BE2C (cell line): Measurements from ENCODE around the gene CD300LF.

Source experiments
- DNase-seq: peaks from one replicate; pipeline ENCODE4 v3.0.0-alpha.2; 2020
- H3K27me3 ChIP-seq: fragments of 250-450 bp; sonication (Bioruptor Pico); 2 replicates; pipeline ENCODE4 v1.5.1; 2020; ENCODE audit warnings: mild to moderate bottlenecking
- H3K36me3 ChIP-seq: fragments of 250-450 bp; sonication (Bioruptor Pico); 2 replicates; pipeline ENCODE4 v1.5.1; 2020; ENCODE audit warnings: mild to moderate bottlenecking
- H3K4me1 ChIP-seq: fragments of 250-450 bp; sonication (Bioruptor Pico); 2 replicates; pipeline ENCODE4 v1.5.1; 2020
- H3K4me3 ChIP-seq: 2 replicates; pipeline ENCODE4 v1.5.1; 2011; ENCODE audit warnings: low read depth, low read length
- H3K9me3 ChIP-seq: fragments of 250-450 bp; sonication (Bioruptor Pico); 2 replicates; pipeline ENCODE4 v1.5.1; 2020
- TF ChIP-seq, protein P1 (sequence below): IDR thresholded peaks from 2 replicates; pipeline ENCODE4 v1.5.1; 2012; ENCODE audit warnings: mild to moderate bottlenecking, low read depth, low read length

Gene CD300LF

DNA sequence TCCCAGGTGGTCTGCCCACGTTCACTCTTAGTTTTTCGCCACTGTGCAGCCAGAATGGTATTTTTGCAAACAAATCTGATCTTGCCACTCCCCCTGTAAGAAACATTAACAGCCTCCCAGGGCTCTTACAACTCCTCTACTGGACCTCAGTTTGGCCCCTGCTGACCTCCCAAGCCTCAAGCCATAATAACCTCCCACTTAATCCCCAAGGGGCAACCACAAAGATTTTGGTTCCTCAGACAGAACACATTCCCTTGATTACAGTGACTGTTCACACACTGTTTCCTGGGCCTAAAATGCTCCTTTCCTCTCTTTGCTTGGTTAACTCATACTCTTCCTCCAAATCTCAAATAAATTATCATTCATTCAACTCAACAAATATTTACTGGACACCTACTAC lies 67.7 kb downstream of the CD300LF start:
- H3K9me3 ChIP-seq: no peaks in the 10 kb centered on the region
- no peak for DNase-seq
- no peaks in the 10 kb centered on the region for H3K36me3 ChIP-seq
- no peaks in the 10 kb centered on the region for H3K27me3 ChIP-seq
- TF ChIP-seq, protein P1, sequence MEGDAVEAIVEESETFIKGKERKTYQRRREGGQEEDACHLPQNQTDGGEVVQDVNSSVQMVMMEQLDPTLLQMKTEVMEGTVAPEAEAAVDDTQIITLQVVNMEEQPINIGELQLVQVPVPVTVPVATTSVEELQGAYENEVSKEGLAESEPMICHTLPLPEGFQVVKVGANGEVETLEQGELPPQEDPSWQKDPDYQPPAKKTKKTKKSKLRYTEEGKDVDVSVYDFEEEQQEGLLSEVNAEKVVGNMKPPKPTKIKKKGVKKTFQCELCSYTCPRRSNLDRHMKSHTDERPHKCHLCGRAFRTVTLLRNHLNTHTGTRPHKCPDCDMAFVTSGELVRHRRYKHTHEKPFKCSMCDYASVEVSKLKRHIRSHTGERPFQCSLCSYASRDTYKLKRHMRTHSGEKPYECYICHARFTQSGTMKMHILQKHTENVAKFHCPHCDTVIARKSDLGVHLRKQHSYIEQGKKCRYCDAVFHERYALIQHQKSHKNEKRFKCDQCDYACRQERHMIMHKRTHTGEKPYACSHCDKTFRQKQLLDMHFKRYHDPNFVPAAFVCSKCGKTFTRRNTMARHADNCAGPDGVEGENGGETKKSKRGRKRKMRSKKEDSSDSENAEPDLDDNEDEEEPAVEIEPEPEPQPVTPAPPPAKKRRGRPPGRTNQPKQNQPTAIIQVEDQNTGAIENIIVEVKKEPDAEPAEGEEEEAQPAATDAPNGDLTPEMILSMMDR: no peak
- H3K4me1 ChIP-seq: peaks cover 7% of the 10 kb centered on the region
- H3K4me3 ChIP-seq: no peak overlapping the region

DNA sequence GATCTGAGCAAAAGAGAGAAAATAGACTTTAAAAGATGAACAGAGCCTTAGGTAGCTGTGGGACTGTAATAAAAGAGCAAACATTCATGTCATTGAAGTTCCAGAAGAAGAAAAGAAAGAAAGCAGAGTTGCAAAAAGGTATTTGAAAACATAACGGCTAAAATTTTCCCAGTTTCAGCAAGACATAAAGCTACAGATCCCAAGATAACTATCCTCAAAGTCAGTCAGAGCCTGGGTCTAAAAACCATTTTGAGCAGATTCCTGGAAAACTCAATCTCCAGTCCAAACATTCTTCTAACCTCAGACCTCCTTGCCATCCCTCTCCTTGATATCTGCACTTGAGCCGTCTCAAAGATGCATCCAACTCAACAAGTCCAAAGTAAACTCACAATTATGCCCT lies 68.3 kb downstream of the CD300LF start:
- Histone ChIP-seq H3K36me3 (no peaks in the 10 kb centered on the region), H3K4me1 (peaks cover 7% of the 10 kb centered on the region), H3K4me3 (no peak overlapping the region), H3K27me3 (no peaks in the 10 kb centered on the region), H3K9me3 (no peaks in the 10 kb centered on the region)
- DNase-seq: no peak
- TF ChIP-seq, protein P1: no peak
